ENCODE measurements around the gene CACNG3.

GRCh38 chr16:24228514-24228913 lies 27.6 kb upstream of the CACNG3 start:
- TF ChIP-seq CTCF (IDR thresholded peaks at IDR 0.05; ENCODE audit: poor library complexity) (no peak), EZH2phosphoT487 (IDR thresholded peaks at IDR 0.05; ENCODE audit: low read depth, severe bottlenecking, unreplicated experiment) (no peak)
